NCI-H446 (cell line): Measurements from ENCODE around the gene KLRC4.
"Not testable (repeated sequence)": the region's sequence is repeated elsewhere in the genome, so short reads cannot be mapped to it uniquely, and the experiment has no call there.

Source experiments
- DNase-seq, 2 experiments: peaks; one replicate each; lab custom pipeline; 2025; lab: John Stamatoyannopoulos, UW

The KLRC4 gene

DNA sequence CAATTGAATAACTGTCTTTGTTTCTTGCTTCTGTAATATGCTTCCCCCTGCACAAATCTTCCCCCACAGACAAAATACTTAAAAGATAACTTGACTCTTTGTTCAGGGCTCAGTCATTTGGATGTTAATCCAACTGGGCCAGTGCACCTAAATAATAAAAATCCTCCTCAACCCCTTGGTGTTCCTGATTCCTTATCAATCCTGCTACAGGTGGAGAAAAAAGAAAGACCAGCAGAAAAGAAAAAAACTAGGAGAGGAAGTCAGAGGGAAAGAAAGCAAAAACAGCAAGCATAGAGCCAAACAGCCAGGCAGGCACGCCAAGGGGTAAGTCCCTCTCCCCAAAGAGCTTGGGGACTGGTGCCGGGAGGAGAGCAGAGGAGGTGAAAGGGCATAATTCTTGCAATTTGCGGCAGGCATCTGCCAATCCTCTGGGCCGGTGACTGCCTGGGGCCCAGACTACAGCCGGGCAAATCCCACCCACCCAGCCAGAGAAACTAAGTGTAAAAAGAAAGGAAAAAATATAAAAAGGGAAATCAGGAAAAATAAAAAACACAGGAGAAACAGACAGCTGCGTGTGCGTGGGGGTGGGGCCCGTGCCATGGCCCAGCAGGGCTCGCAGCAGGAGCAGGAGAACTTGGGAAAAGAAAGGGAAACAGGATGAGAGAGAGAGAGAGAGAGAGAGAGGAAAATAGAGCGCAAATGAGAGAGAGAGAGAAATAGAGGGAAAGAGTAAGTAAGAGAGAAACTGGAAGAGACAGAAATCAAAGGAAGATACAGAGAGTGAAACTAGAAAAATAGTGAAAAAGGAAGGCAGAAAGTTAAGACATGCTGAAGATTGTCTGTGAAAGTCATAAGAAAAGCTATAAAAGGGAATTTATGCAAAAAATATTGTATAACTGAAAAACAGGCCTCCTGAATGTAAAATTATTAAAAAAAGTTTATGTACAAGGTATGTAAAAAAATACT, 41.1 kb downstream of the KLRC4 start:
- no peak for DNase-seq

GRCh38 chr12:10367714-10368113, 41.8 kb downstream of the KLRC4 start:
- not testable (repeated sequence) for DNase-seq

DNA sequence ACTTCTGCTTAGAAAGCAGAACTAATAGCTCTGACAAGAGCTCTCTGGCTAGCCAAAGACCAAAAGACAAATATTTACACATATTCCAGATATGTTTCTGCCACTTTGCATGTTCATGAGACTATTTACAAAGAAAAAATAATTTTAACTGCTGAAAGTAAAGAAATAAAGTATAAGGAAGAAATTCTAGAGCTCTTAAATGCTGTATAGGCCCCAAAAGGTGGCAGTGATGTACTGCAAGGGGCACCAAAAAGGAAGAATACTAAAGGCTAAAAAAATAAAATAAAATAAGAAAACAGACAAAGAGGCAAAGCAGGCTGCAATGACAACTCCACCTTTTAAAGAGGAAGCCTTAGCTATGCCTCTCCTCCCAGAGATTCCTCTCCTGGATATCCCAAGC, 42.7 kb downstream of the KLRC4 start:
- DNase-seq, result no peak

- no peak for DNase-seq
Measured at GRCh38 chr12:10365696-10366405, 43.7 kb downstream of the KLRC4 start.

- no peak for DNase-seq
Measured at GRCh38 chr12:10364815-10365622, 44.5 kb downstream of the KLRC4 start.

DNA sequence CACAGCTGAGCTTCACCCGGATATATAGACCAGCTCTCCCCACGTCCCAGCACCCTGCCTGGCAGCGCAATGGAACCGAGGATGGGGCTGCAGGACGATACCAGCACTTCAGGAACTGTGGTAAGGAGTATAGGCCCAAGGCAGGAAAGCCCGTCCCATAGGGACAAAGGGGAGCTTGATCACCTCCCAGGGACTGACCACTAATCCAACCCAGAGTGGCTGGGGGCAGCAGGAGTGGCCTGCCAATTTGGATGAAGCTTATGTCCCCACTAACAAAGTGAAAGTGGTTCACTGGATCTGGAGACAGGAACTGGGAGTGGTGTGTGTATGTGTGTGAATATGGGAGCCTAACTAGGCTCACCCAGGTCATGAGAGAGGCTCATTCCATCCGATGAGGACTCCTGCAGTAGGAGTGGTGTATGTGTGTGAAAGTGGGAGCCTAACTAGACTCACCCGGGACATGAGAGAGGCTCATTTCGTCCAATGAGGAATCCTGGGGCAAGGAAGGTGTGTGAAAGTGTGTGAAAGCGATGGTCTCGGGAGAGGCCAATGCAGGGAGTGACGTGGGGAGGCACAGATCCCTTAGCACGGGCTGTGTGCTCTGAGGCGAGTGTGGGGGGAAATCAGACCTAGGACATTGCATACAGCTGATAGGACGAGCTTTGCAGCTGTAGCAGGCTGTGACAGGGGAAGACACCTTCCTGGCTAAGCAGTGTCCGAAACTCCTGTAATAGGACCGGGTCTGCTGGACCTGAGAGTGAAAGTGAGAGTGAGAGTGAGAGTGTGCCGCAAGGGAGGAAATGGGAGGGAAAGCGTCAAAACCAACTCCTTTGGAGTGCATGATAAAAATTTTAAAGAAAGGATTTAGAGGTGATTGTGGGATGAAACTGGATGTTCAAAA, 45.4 kb downstream of the KLRC4 start:
- DNase-seq, result no peak

GRCh38 chr12:10363658-10363913, 46.0 kb downstream of the KLRC4 start:
- no peak for DNase-seq

- no peak for DNase-seq
Measured at GRCh38 chr12:10362828-10363657, 46.5 kb downstream of the KLRC4 start.

- DNase-seq, result no peak
Measured at GRCh38 chr12:10362325-10362724, 47.2 kb downstream of the KLRC4 start.

GRCh38 chr12:10361622-10362021, 47.9 kb downstream of the KLRC4 start:
- DNase-seq, result no peak

DNA sequence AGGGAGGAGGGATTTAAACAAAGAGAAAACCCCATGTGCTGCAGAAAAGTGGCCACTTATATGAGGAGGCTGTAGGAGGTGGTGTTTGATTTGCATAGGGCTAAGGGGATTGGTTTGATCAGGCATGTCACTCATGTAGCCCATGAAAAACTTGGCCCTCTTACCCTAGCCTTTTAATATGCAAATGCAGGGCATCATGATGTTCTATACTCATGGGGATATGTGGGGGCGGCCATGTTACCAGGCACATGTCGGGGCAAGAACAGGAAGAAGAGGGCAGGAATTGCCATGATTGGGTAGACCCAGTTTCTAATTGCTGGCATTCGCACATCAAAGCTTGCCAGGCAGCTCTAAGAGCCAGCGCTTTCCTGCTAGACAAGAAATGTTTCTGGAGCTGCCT, 48.5 kb downstream of the KLRC4 start:
- DNase-seq, result peak in 1 of 2 experiments; percentile 9

- DNase-seq, result no peak
Measured at GRCh38 chr12:10358969-10359368, 50.6 kb downstream of the KLRC4 start.

DNA sequence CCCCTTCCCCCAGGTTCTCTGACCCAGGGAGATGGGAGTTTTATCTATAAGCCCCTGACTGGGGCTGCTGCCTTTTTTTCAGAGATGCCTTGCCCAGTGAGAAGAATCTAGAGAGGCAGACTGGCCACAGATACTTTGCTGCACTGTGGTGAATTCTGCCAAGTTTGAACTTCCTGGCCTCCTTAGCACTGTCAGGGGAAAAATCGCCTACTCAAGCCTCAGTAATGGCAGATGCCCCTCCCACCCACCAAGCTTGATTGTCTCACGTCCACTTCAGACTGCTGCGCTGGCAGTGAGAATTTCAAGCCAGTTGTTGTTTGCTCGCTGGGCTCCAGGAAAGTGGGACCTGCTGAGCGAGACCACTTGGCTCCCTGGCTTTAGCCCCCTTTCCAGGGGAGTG, 51.4 kb downstream of the KLRC4 start:
- DNase-seq, result no peak
